HEK293T (cell line): ENCODE data around the gene PRSS53.

Experiments used
- BHLHE40 ChIP-seq: fragments of 450-650 bp; IDR thresholded peaks from 2 replicates; pipeline ENCODE4 v1.6.1; 2016; ENCODE audit warnings: mild to moderate bottlenecking, moderate library complexity, borderline replicate concordance
- FOXA1 ChIP-seq: fragments of 450-650 bp; IDR thresholded peaks from 2 replicates; pipeline ENCODE4 v1.6.1; 2016; ENCODE audit warnings: mild to moderate bottlenecking
- FOXM1 ChIP-seq: fragments of 450-650 bp; IDR thresholded peaks from 2 replicates; pipeline ENCODE4 v1.6.1; 2017; ENCODE audit warnings: mild to moderate bottlenecking, borderline replicate concordance
- HDGF ChIP-seq: fragments of 450-650 bp; IDR thresholded peaks from 2 replicates; pipeline ENCODE4 v1.6.1; 2017; ENCODE audit warnings: antibody characterized with exemption, borderline replicate concordance
- LEF1 ChIP-seq: fragments of 450-650 bp; IDR thresholded peaks from 2 replicates; pipeline ENCODE4 v1.6.1; 2017; ENCODE audit warnings: mild to moderate bottlenecking, borderline replicate concordance
- SP1 ChIP-seq: fragments of 450-650 bp; IDR thresholded peaks from 2 replicates; pipeline ENCODE4 v1.6.1; 2017
- SUZ12 ChIP-seq: fragments of 450-650 bp; IDR thresholded peaks from 2 replicates; pipeline ENCODE4 v1.6.1; 2016; ENCODE audit warnings: mild to moderate bottlenecking
- TARDBP ChIP-seq: fragments of 450-650 bp; IDR thresholded peaks from 2 replicates; pipeline ENCODE4 v1.6.1; 2016
- ZNF384 ChIP-seq: fragments of 450-650 bp; IDR thresholded peaks from 2 replicates; pipeline ENCODE4 v1.6.1; 2016

GRCh38 chr16:31108035-31108793 lies 19.5 kb upstream of the PRSS53 start, which contains the start of gene BCKDK:
- TF ChIP-seq BHLHE40 (no peak), LEF1 (no peak), FOXM1 (no peak), SP1 (no peak), HDGF (no peak), ZNF384 (no peak), TARDBP (no peak), FOXA1 (no peak), SUZ12 (no peak)
